Mesendoderm (in vitro differentiated cells): ENCODE measurements around the gene MACROD2.

Source experiments
- DNase-seq: peaks from one replicate; pipeline ENCODE4 v3.0.0; 2013
- H2AK5ac ChIP-seq: 2 replicates; pipeline ENCODE4 v1.6.1; 2013; ENCODE audit warnings: low read length, inconsistent platforms
- H2BK120ac ChIP-seq: 2 replicates; pipeline ENCODE4 v1.6.1; 2013; ENCODE audit warnings: low read depth, mild to moderate bottlenecking, low read length, moderate library complexity, mixed read lengths
- H2BK15ac ChIP-seq: replicated peaks from 2 replicates; pipeline ENCODE4 v1.6.1; 2013; ENCODE audit warnings: low read depth, mild to moderate bottlenecking, moderate library complexity
- H2BK5ac ChIP-seq: 2 replicates; pipeline ENCODE4 v1.6.1; 2013; ENCODE audit warnings: low read length, inconsistent platforms
- H3K18ac ChIP-seq: 2 replicates; pipeline ENCODE4 v1.6.1; 2013; ENCODE audit warnings: mild to moderate bottlenecking, low read length, mixed read lengths
- H3K23ac ChIP-seq: one replicate; pipeline ENCODE4 v1.6.1; 2013; ENCODE audit warnings: low read length
- H3K27ac ChIP-seq: 2 replicates; pipeline ENCODE4 v1.5.1; 2013; ENCODE audit warnings: low read depth, mild to moderate bottlenecking, inconsistent platforms, low read length, moderate library complexity
- H3K27me3 ChIP-seq: 2 replicates; pipeline ENCODE4 v1.6.1; 2013; ENCODE audit warnings: low read length, control low read depth, mild to moderate bottlenecking, inconsistent platforms; ENCODE audit not compliant: insufficient read depth, poor library complexity
- H3K36me3 ChIP-seq: 2 replicates; pipeline ENCODE4 v1.6.1; 2013; ENCODE audit warnings: low read length, inconsistent platforms; ENCODE audit not compliant: control insufficient read depth, insufficient read depth
- H3K4ac ChIP-seq: one replicate; pipeline ENCODE4 v1.6.1; 2013; ENCODE audit warnings: low read depth, mild to moderate bottlenecking, low read length, moderate library complexity
- H3K4me1 ChIP-seq: 2 replicates; pipeline ENCODE4 v1.6.1; 2013; ENCODE audit warnings: low read depth, low read length, inconsistent platforms; ENCODE audit not compliant: control insufficient read depth
- H3K4me2 ChIP-seq: 2 replicates; pipeline ENCODE4 v1.6.1; 2013; ENCODE audit warnings: low read length
- H3K4me3 ChIP-seq: 2 replicates; pipeline ENCODE4 v1.5.1; 2013; ENCODE audit warnings: mild to moderate bottlenecking, low read length
- H3K56ac ChIP-seq: one replicate; pipeline ENCODE4 v1.6.1; 2013; ENCODE audit warnings: low read length
- H3K79me1 ChIP-seq: 2 replicates; pipeline ENCODE4 v1.6.1; 2013; ENCODE audit warnings: low read length, inconsistent platforms
- H3K79me2 ChIP-seq: 2 replicates; pipeline ENCODE4 v1.6.1; 2013; ENCODE audit warnings: mild to moderate bottlenecking, low read length; ENCODE audit not compliant: control insufficient read depth, insufficient read depth
- H3K9ac ChIP-seq: 2 replicates; pipeline ENCODE4 v1.6.1; 2013; ENCODE audit warnings: low read length, inconsistent platforms
- H4K5ac ChIP-seq: one replicate; pipeline ENCODE4 v1.6.1; 2013; ENCODE audit warnings: low read length
- H4K8ac ChIP-seq: one replicate; pipeline ENCODE4 v1.6.1; 2013; ENCODE audit warnings: low read depth, mild to moderate bottlenecking, control low read depth, low read length, moderate library complexity
- WGBS: extraction: QIAGEN DNeasy Blood & Tissue Kit; methylation state at CpG from one replicate; pipeline ENCODE4 v1.1.7; 2013; ENCODE audit warnings: low lambda C conversion rate, missing lambda C conversion rate; ENCODE audit not compliant: insufficient coverage; ENCODE audit errors: extremely low coverage; 5-methylcytosine and 5-hydroxymethylcytosine counted together

Gene MACROD2

DNA sequence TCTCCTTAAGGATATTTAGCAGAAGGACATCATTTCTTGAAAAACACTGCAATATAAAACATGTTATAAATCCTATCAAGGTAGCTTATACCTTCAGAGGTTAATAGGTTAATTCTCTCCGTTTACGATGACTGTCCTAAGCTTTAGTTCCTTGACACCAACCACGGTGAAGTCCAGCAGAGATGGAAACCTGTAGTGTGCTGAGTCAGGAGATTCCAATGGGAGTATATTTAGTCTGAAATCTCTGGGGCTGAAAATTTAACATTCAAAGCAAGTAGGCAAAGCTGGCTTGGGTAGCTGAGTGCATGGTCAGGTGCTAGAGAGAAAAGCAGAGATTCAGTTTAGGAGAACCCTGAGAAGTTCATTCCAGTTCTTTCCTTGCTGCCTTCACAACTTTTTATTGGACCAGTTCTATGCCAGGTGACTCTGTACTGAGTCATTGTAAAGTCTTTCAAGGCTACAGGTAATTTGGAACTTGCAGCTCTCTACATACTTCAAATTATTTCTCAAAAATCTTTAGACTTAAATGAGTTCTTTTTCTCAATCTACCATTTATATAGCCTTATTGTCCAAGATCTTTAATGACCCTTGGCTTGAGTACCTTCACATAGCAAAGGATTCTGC lies 1351.5 kb downstream of the MACROD2 start:
- Histone ChIP-seq H4K8ac (no peak overlapping the region), H3K23ac (no peak overlapping the region), H2BK120ac (no peak overlapping the region), H3K36me3 (no peaks in the 10 kb centered on the region), H2AK5ac (no peak overlapping the region), H3K79me1 (no peaks in the 10 kb centered on the region), H3K27ac (no peak overlapping the region), H3K56ac (no peak overlapping the region), H3K4me1 (no peaks in the 10 kb centered on the region), H3K79me2 (no peaks in the 10 kb centered on the region), H2BK5ac (no peak overlapping the region), H3K18ac (no peak overlapping the region), H3K4me3 (no peak overlapping the region), H4K5ac (no peak overlapping the region), H3K9ac (no peak overlapping the region), H3K4ac (no peak overlapping the region), H3K4me2 (no peak overlapping the region), H3K27me3 (no peaks in the 10 kb centered on the region), H2BK15ac (no peak overlapping the region)
- DNase-seq, result no peak
- no CpG with 5 or more reads among the region's 3 CpGs for WGBS

DNA sequence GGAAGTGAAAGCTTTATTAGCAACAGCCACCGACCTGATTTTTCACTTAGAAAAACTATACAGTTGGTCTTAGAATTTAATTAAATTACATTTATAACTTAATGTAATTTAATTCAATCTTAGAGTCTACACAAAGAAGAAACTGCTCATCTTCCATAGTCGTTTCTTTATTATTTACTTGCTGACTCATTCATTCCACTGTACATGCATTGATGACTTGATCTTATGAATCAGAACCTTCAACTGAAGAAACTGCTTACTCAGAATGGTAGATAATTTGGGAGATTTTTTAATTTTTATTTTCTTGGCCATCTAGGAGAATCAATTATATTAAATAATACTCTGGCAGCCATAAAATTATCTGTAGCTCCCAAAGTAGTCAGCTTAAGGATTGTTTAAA lies 1363.7 kb downstream of the MACROD2 start:
- Histone ChIP-seq H3K27ac (no peak overlapping the region), H4K5ac (no peak overlapping the region), H3K56ac (no peak overlapping the region), H3K79me2 (no peaks in the 10 kb centered on the region), H3K4me2 (no peak overlapping the region), H2AK5ac (no peak overlapping the region), H3K79me1 (no peaks in the 10 kb centered on the region), H3K36me3 (no peaks in the 10 kb centered on the region), H2BK15ac (no peak overlapping the region), H2BK120ac (no peak overlapping the region), H3K9ac (no peak overlapping the region), H4K8ac (no peak overlapping the region), H3K23ac (no peak overlapping the region), H3K4ac (no peak overlapping the region), H3K27me3 (no peaks in the 10 kb centered on the region), H3K4me3 (no peak overlapping the region), H3K4me1 (no peaks in the 10 kb centered on the region), H3K18ac (no peak overlapping the region), H2BK5ac (no peak overlapping the region)
- WGBS, result no CpG with 5 or more reads among the region's 2 CpGs
- no peak for DNase-seq

DNA sequence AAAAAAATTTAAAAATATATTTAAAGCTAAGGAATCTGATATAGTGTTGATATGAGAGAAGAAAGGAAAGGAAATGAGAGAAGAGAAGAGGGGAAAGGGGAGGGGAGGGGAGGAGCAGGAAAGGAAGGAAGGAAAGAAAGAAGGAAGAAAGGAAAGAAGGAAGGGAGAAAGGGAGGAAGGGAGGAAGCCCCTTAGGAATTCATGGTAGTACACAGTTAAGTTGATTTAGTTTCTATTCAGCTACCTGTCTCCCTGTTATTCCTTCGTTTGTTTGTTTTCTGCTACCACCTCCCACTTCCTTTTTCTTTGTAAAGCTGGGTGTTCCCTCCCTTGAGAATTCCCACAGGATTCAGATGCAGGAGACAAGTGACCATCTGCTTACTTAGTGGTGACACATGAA lies 1367.5 kb downstream of the MACROD2 start:
- WGBS, result no CpG with 5 or more reads among the region's 1 CpG

DNA sequence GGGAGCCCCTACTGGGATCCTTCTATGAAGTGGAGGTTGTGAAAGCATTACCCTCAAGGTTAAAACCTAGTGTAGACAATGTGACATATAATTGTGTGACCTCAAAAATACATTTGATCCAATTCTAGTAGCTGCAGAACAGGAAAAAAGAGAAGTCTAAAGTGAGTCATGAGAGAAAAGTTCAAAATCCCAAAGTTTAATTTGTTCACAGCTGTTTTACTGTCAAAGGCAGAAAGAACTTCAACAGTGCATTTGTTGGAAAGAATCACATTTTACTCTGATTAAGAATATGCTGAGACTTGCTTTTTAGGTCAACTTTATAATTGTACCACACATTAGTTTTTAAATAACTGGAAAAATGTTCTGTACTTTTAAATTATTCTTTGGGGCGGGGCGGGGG lies 1369.5 kb downstream of the MACROD2 start:
- no peak overlapping the region for H4K5ac ChIP-seq
- H3K79me2 ChIP-seq, result no peaks in the 10 kb centered on the region

More for the DNA sequence above, 1367.5 kb downstream of the MACROD2 start:
- Histone ChIP-seq H3K18ac (no peak overlapping the region), H3K56ac (no peak overlapping the region), H3K9ac (no peak overlapping the region), H4K5ac (no peak overlapping the region), H4K8ac (no peak overlapping the region), H2AK5ac (no peak overlapping the region), H3K36me3 (no peaks in the 10 kb centered on the region), H3K4ac (no peak overlapping the region), H3K27ac (no peak overlapping the region), H3K27me3 (no peaks in the 10 kb centered on the region), H2BK5ac (no peak overlapping the region), H3K79me2 (no peaks in the 10 kb centered on the region), H3K23ac (no peak overlapping the region), H2BK120ac (no peak overlapping the region), H3K4me1 (no peaks in the 10 kb centered on the region), H2BK15ac (no peak overlapping the region), H3K4me3 (no peak overlapping the region), H3K79me1 (no peaks in the 10 kb centered on the region), H3K4me2 (no peak overlapping the region)
- no peak for DNase-seq

DNA sequence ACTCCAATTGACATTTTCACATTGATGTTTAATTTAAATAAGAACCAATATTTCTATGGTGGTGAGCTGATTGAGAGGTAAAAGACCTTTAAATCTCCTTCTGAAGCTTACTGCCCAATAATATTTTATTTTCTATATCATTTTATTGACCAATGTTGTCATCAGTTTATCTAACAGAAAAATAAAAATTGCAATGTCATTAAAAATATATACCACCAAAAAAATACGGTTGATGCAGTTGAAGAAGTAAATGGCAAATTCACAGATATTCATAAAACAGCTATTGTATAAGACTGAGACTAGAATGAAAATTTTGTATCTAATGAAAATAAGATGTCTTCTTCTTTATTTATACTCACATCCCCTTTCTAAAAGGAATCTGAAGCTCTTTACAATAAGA lies 1375.1 kb downstream of the MACROD2 start:
- H3K9ac ChIP-seq, result no peak overlapping the region
- no peak overlapping the region for H2BK15ac ChIP-seq
- no peak overlapping the region for H2BK5ac ChIP-seq
- no peak overlapping the region for H3K27ac ChIP-seq
- no peak overlapping the region for H3K4me2 ChIP-seq
- H3K18ac ChIP-seq, result no peak overlapping the region
- no peaks in the 10 kb centered on the region for H3K27me3 ChIP-seq
- H3K79me2 ChIP-seq, result no peaks in the 10 kb centered on the region
- no peaks in the 10 kb centered on the region for H3K79me1 ChIP-seq
- no peak overlapping the region for H4K5ac ChIP-seq
- H3K4me3 ChIP-seq, result no peak overlapping the region
- no peak overlapping the region for H2BK120ac ChIP-seq
- H2AK5ac ChIP-seq, result no peak overlapping the region
- H3K36me3 ChIP-seq, result no peaks in the 10 kb centered on the region
- no CpG with 5 or more reads among the region's 1 CpG for WGBS
- no peak overlapping the region for H3K23ac ChIP-seq
- H3K4ac ChIP-seq, result no peak overlapping the region
- no peak for DNase-seq
- H4K8ac ChIP-seq, result no peak overlapping the region
- no peaks in the 10 kb centered on the region for H3K4me1 ChIP-seq
- H3K56ac ChIP-seq, result no peak overlapping the region

More for the DNA sequence above, 1369.5 kb downstream of the MACROD2 start:
- Histone ChIP-seq H2AK5ac (no peak overlapping the region), H4K8ac (no peak overlapping the region), H2BK120ac (no peak overlapping the region), H3K27me3 (no peaks in the 10 kb centered on the region), H3K9ac (no peak overlapping the region), H3K4me2 (no peak overlapping the region), H2BK5ac (no peak overlapping the region), H3K79me1 (no peaks in the 10 kb centered on the region), H3K56ac (no peak overlapping the region), H3K4me1 (no peaks in the 10 kb centered on the region), H3K23ac (no peak overlapping the region), H3K4me3 (no peak overlapping the region), H3K18ac (no peak overlapping the region), H3K36me3 (no peaks in the 10 kb centered on the region), H3K27ac (no peak overlapping the region), H3K4ac (no peak overlapping the region), H2BK15ac (no peak overlapping the region)
- 100% methylated on average over 2 of the region's 2 CpGs for WGBS
- DNase-seq, result no peak

DNA sequence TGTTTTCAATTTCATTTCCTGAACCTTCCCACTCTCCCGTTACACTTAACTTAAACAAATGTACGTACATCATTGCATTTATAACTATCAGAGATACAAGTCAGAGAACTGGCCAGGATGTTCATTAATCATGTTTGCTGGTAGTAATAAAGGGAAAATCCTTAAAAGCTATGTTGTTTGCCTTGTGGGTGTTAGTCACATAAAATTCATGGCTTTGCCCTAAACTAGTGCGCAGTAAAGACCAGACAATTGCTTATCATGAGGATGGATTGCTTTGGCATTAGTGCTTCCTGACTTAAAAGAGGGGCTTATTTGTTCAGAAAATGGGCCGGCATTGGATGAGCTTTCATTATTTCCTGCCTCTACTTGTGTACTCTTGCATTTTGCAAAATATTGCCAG lies 1379.4 kb downstream of the MACROD2 start:
- no CpG with 5 or more reads among the region's 4 CpGs for WGBS
- H3K9ac ChIP-seq, result no peak overlapping the region
- H3K23ac ChIP-seq, result no peak overlapping the region
- no peak overlapping the region for H4K5ac ChIP-seq
- no peaks in the 10 kb centered on the region for H3K36me3 ChIP-seq
- no peak overlapping the region for H2BK120ac ChIP-seq
- no peaks in the 10 kb centered on the region for H3K4me1 ChIP-seq
- no peak overlapping the region for H4K8ac ChIP-seq
- H2BK15ac ChIP-seq, result no peak overlapping the region
- no peak overlapping the region for H3K56ac ChIP-seq
- no peaks in the 10 kb centered on the region for H3K79me1 ChIP-seq
- H3K18ac ChIP-seq, result no peak overlapping the region
- H3K79me2 ChIP-seq, result no peaks in the 10 kb centered on the region
- no peaks in the 10 kb centered on the region for H3K27me3 ChIP-seq
- H3K4me2 ChIP-seq, result no peak overlapping the region
- no peak overlapping the region for H3K27ac ChIP-seq
- DNase-seq, result no peak
- no peak overlapping the region for H2BK5ac ChIP-seq
- no peak overlapping the region for H2AK5ac ChIP-seq
- no peak overlapping the region for H3K4me3 ChIP-seq
- no peak overlapping the region for H3K4ac ChIP-seq
